ENCODE data around the gene SLC35G6. TPM values are rescaled to one million over a fixed set of nuclear protein-coding genes. Genes with fewer than 3 reads are reported as not detected.

Gene SLC35G6
- total and polyA plus RNA-seq, 2 of the 13 experiments (the other 11 are each of a cell fraction or from before 2014, with no cell fraction given) = 0.07 TPM; not detected in 1

GRCh38 chr17:7479213-7480088 lies 1.8 kb upstream of the SLC35G6 start, which contains the start of gene ZBTB4 (continued):
- TF ChIP-seq ZBTB40 (IDR thresholded peaks at IDR 0.05) (no peak), ZBTB40 (CRISPR knock-in tag; IDR thresholded peaks at IDR 0.05) (no peak), PCBP1 (IDR thresholded peaks at IDR 0.05; ENCODE audit: borderline replicate concordance, low read depth, low read length) (0 out of 2 replicates have a peak, but pooled peaks have one; percentile 10), EHMT2 (IDR thresholded peaks at IDR 0.05; ENCODE audit: borderline replicate concordance, low read depth, low read length) (no peak), ATRX (CRISPR knock-in tag; IDR thresholded peaks at IDR 0.05; ENCODE audit: borderline replicate concordance) (no peak), MTA3 (CRISPR knock-in tag; IDR thresholded peaks at IDR 0.05) (no peak), ZNF788 (CRISPR knock-in tag; IDR thresholded peaks at IDR 0.05; ENCODE audit: borderline replicate concordance) (peak; percentile 69; the same call in 1 of the 2 replicates), ZZZ3 (CRISPR knock-in tag; IDR thresholded peaks at IDR 0.05; ENCODE audit: borderline replicate concordance) (no peak; the same call in 1 of the 2 replicates), ZNF335 (CRISPR knock-in tag; IDR thresholded peaks at IDR 0.05) (no peak), MAX (IDR thresholded peaks at IDR 0.05) (peak; percentile 33; the same call in 1 of the 2 replicates), SKI (IDR thresholded peaks at IDR 0.05; ENCODE audit: partially characterized antibody) (peak; percentile 29), HMGXB3 (CRISPR knock-in tag; IDR thresholded peaks at IDR 0.05; ENCODE audit: borderline replicate concordance) (no peak), ZNF230 (CRISPR knock-in tag; IDR thresholded peaks at IDR 0.05) (no peak), SRY (CRISPR knock-in tag; IDR thresholded peaks at IDR 0.05) (peak; percentile 58; the same call in 1 of the 2 replicates)

Data from HepG2 (cell line).